PC-3 (cell line): ENCODE results near the gene HOXA9.
A peak's percentile ranks its signal among the peaks of the same experiment; 100 is the strongest.

Source experiments
- EZH2 ChIP-seq: fragments of 300-600 bp; sonication (generic); IDR thresholded peaks from one replicate; pipeline ENCODE4 v1.6.1; 2017; ENCODE audit warnings: antibody characterized with exemption, mild to moderate bottlenecking, low read length; ENCODE audit not compliant: unreplicated experiment
- EZH2phosphoT487 ChIP-seq: fragments of 300-600 bp; sonication (generic); IDR thresholded peaks from 2 replicates; pipeline ENCODE4 v1.6.1; 2018; ENCODE audit warnings: mild to moderate bottlenecking, antibody characterized with exemption, low read length, borderline replicate concordance
- TF ChIP-seq, protein P1 (sequence below): fragments of 300-600 bp; sonication (generic); conservative IDR thresholded peaks from 2 replicates; pipeline ENCODE4 v1.5.1; 2017; ENCODE audit warnings: antibody characterized with exemption, low read depth, mild to moderate bottlenecking, low read length

DNA sequence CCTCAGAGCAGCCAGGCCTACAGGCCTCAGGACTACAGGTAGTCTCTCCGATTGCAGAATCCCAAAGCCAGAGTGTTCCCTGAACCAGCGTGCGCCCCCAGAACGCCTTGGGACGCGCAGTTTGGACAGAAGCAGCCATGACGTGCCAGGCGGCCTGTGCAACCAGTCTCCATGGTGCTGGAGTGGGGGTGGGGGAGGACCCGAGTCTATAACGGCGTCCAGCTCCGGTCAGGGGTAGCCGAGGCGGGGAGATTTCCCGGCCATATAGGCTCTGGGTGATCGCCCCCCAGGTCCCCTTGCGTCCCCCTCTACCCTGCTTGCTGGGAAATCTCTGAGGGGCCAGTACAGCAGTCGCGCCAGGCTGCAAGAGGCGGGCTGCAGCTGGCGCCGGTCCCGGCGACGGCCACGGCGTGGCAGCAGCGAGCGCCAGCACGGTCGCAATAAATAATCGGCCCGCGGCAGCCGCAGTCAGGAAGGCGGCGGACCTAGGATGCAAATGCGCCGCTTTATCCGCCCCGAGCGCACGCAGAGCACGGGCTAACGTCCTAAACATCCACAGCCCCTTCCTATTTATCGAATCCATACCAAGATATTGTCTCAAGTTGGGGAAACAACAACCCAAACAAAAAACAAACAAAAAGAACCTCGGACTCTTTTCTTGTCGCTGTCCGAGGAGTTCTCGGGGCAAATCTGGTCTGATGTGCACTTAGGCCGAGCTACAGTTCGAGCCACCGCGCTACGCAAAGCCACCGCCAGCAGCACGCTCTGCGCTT, 14.6 kb downstream of the HOXA9 start:
- TF ChIP-seq, protein P1, sequence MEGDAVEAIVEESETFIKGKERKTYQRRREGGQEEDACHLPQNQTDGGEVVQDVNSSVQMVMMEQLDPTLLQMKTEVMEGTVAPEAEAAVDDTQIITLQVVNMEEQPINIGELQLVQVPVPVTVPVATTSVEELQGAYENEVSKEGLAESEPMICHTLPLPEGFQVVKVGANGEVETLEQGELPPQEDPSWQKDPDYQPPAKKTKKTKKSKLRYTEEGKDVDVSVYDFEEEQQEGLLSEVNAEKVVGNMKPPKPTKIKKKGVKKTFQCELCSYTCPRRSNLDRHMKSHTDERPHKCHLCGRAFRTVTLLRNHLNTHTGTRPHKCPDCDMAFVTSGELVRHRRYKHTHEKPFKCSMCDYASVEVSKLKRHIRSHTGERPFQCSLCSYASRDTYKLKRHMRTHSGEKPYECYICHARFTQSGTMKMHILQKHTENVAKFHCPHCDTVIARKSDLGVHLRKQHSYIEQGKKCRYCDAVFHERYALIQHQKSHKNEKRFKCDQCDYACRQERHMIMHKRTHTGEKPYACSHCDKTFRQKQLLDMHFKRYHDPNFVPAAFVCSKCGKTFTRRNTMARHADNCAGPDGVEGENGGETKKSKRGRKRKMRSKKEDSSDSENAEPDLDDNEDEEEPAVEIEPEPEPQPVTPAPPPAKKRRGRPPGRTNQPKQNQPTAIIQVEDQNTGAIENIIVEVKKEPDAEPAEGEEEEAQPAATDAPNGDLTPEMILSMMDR = peak; percentile 82
- TF ChIP-seq EZH2phosphoT487 (no peak), EZH2 (no peak)
